RWPE1 (cell line): ENCODE measurements around the gene TUB.

ENCODE experiments used
- CTCF ChIA-PET: fragments of 350-600 bp; sonication (Branson Sonifier 250); formaldehyde crosslinking; extraction: SDS; loops from one replicate; lab custom pipeline; 2021; lab: Yijun Ruan, JAX
- POLR2A ChIA-PET: fragments of 400-600 bp; formaldehyde crosslinking; extraction: SDS; loops from one replicate; lab custom pipeline; 2020; ENCODE audit warnings: antibody characterized with exemption; ENCODE audit not compliant: low non-redundant PET; lab: Yijun Ruan, JAX
- DNase-seq: peaks from one replicate; pipeline ENCODE4 v3.0.0; 2012; ENCODE audit warnings: low spot score
- H3K27ac ChIP-seq: fragments of 450-650 bp; 2 replicates; pipeline ENCODE4 v1.5.1; 2017
- CTCF ChIP-seq: fragments of 450-650 bp; conservative IDR thresholded peaks from 2 replicates; pipeline ENCODE4 v1.5.1; 2017; ENCODE audit warnings: low read depth, mild to moderate bottlenecking

TUB gene

GRCh38 chr11:8094656-8095055 is 13.6 kb downstream of the TUB start:
- H3K27ac ChIP-seq: no peak overlapping the region

GRCh38 chr11:8095371-8095770 is 14.4 kb downstream of the TUB start:
- CTCF ChIA-PET: interaction anchor here (0.6 to 2.7 kb wide), 3 partner anchors 18 to 89 kb away, joined by 4 to 14 read pairs (median 5); no protein-coding TSS in a partner anchor
- no peak overlapping the region for H3K27ac ChIP-seq
- no peak for DNase-seq
- POLR2A ChIA-PET: no interaction called here
- TF ChIP-seq CTCF: no peak

More at GRCh38 chr11:8094656-8095055, 13.6 kb downstream of the TUB start:
- ChIA-PET CTCF (interaction anchor here (1.3 to 2.7 kb wide), 2 partner anchors 61 to 88 kb away, joined by 5 to 14 read pairs; no protein-coding TSS in a partner anchor), POLR2A (no interaction called here)
- no peak for TF ChIP-seq CTCF
- DNase-seq: no peak

GRCh38 chr11:8095806-8096522 is 15.0 kb downstream of the TUB start:
- no peak overlapping the region for H3K27ac ChIP-seq
- ChIA-PET CTCF (interaction anchor here (0.6 to 4.4 kb wide), 3 partner anchors 18 to 90 kb away, joined by 4 to 63 read pairs (median 14); no protein-coding TSS in a partner anchor), POLR2A (no interaction called here)
- no peak for DNase-seq
- TF ChIP-seq CTCF: no peak

- no peak for DNase-seq
- TF ChIP-seq CTCF: no peak
- ChIA-PET POLR2A (no interaction called here), CTCF (interaction anchor here (2.7 to 4.4 kb wide), 2 partner anchors 63 to 90 kb away, joined by 14 to 63 read pairs; no protein-coding TSS in a partner anchor)
- H3K27ac ChIP-seq: no peak overlapping the region
Measured at GRCh38 chr11:8096575-8096974, 15.6 kb downstream of the TUB start.

- no peak overlapping the region for H3K27ac ChIP-seq
- ChIA-PET CTCF (interaction anchor here (2.7 to 4.4 kb wide), 3 partner anchors 63 to 91 kb away, joined by 14 to 67 read pairs (median 63); no protein-coding TSS in a partner anchor), POLR2A (no interaction called here)
- no peak for DNase-seq
- TF ChIP-seq CTCF: no peak
Measured at GRCh38 chr11:8097062-8097461, 16.1 kb downstream of the TUB start.

- no peak overlapping the region for H3K27ac ChIP-seq
- TF ChIP-seq CTCF: no peak
- ChIA-PET POLR2A (no interaction called here), CTCF (interaction anchor here (3.4 to 4.4 kb wide), 2 partner anchors 65 to 91 kb away, joined by 63 to 67 read pairs; no protein-coding TSS in a partner anchor)
- no peak for DNase-seq
Measured at GRCh38 chr11:8097468-8097867, 16.5 kb downstream of the TUB start.
